ENCODE results near the gene RPL38. TPM values are rescaled to one million over a fixed set of nuclear protein-coding genes. Genes with fewer than 3 reads are reported as not detected.

The RPL38 gene
- polyA plus RNA-seq, 3 donors: 848 to 2,297 (median 1,605) TPM

DNA sequence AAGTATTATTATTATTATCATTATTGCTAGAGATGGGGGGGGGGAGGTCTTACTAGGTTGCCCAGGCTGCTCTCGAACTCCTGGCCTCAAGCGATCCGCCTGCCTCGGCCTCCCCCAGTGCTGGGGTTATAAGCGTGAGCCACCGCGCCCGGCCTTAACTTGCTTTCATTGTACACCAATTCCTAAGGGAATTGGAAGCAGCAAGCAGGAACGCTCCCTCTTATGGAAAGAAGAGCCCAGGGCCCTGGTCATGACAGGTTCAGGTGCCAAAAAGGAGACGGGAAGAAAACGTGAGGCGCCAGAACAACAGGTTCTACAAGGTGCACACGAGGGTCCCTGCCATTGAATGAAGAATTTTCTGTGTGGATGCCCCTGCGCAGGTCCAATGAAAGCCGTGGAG lies 540 bp upstream of the RPL38 start:
- 24 to 31% (median 26%) methylated on average over 15 of the region's 15 CpGs for WGBS, 3 donors

GRCh38 chr17:74204474-74204873 lies 996 bp downstream of the RPL38 start:
- peak overlapping the region; percentile 69 for H3K27ac ChIP-seq (ENCODE audit: low read depth, low read length)
- 41 to 56% (median 51%) methylated on average over 14 of the region's 14 CpGs for WGBS, 3 donors

More for the DNA sequence above, 540 bp upstream of the RPL38 start:
- H3K27ac ChIP-seq (ENCODE audit: low read depth, low read length): no peak overlapping the region

GRCh38 chr17:74205274-74205673 lies 1.8 kb downstream of the RPL38 start:
- no peak overlapping the region for H3K27ac ChIP-seq (ENCODE audit: low read depth, low read length)
- WGBS, 3 donors: 83 to 87% (median 84%) methylated on average over 3 of the region's 3 CpGs

DNA sequence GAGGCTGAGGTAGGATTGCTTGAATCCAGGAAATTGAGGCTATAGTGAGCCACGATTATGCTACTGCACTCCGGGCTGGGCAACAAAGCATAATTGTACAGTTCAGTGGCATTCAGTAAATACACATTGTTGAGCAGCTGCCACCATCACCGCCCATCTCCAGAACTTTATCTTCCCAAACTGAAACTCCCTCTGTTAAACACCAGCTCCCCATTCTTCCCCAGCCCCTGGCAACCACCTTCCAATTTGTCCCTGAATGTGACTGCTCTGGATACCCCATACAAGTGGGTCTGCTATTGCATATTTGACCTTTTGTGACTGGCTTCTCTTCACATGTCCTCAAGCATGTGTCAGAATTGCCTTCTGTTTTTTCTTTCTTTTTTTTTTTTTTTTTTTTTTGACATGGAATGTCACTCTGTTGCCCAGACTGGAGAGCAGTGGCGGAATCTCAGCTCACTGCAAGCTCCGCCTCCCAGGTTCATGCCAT lies 2.9 kb downstream of the RPL38 start:
- no peak overlapping the region for H3K27ac ChIP-seq (ENCODE audit: low read depth, low read length)
- WGBS, 3 donors: 64 to 78% (median 75%) methylated on average over 5 of the region's 5 CpGs

DNA sequence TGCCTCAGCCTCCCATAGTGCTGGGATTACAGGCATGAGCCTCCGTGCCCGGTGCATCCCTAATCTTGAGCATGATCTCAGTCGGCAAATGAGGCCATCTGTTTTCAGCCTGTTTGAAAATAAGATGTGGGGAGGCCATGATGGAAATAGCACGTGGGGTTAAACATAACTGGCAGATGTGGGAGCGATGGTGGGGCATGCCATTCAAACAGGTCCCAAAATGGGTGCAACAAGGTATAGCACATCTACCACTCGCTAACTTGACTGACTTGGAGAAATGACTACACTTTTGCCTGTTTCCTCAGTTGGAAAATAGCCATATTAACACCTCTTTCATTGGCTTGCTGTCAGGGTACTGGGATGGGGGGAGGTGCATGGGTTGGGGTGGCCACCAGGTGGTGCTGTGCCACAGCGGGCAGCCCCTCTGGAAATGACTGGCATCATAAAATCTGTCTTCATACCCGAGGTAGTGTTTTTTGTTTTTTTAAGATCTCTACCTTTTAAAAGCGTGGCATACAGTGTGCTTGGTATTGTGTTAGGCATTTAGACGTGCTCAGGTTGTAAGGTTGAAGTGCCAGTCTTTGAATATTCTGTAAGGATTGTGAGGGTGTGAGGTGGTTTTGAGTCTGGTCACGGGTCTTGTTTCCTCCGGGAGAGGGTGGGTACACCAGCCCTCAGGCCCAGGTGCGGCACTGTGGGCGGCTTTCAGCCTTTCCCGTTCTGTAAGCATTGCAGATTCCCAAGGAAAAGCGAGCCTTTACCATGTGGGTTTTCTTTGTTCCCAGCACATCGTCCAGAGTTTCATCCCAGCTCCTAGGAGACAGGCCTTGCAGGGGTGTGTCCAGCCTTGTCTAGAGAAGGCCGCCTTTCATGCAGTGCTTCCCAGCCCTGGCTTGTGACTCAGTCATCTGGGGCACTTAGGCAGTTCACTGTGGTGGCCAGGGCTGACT lies 7.0 kb downstream of the RPL38 start:
- H3K27ac ChIP-seq (ENCODE audit: low read depth, low read length): no peak overlapping the region
- WGBS, 3 donors: 48 to 54% (median 50%) methylated on average over 18 of the region's 18 CpGs

DNA sequence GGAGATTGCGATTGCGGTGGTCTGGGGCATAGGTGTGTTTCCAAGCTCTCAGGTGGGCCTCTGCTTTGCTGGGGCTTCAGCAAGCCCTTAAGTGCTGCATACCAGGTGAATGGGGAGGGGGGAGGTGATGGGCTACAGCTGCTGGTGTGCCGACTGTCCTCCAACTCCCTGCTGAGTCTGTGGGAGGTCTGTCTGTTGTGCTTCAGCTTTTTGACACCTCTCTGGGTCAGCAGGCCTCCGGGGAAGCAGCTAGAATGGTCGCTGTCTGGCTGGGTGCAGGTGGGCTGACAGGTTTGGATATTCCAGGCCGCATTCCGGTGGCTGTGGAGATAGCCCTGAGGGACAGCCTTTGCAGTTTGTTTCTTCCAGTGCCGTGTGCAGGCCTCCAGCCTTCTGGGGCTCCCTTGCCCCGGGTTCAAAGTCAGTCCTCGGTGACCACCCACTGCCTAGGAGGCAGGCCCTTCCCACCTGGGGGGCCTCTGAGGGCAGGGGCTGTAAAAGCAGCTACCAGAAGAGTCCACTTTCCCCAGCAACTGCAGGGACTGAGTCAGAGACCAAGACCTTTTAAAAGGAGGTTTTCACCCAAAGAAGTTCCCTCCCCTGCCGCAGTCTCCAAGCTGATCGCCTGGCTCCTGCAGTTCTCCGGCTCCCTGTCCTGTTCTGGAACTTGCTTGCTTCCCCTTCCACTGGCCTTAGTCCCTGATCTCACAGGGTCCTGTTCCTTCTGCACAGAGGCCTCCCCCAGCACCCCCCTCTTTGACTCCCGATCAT lies 7.8 kb downstream of the RPL38 start:
- WGBS, 3 donors: 71 to 77% (median 75%) methylated on average over 14 of the region's 14 CpGs
- H3K27ac ChIP-seq (ENCODE audit: low read depth, low read length): no peak overlapping the region

- no peak overlapping the region for H3K27ac ChIP-seq (ENCODE audit: low read depth, low read length)
- WGBS, 3 donors: 47 to 60% (median 54%) methylated on average over 8 of the region's 8 CpGs
Measured at GRCh38 chr17:74211912-74212208, 8.4 kb downstream of the RPL38 start.

DNA sequence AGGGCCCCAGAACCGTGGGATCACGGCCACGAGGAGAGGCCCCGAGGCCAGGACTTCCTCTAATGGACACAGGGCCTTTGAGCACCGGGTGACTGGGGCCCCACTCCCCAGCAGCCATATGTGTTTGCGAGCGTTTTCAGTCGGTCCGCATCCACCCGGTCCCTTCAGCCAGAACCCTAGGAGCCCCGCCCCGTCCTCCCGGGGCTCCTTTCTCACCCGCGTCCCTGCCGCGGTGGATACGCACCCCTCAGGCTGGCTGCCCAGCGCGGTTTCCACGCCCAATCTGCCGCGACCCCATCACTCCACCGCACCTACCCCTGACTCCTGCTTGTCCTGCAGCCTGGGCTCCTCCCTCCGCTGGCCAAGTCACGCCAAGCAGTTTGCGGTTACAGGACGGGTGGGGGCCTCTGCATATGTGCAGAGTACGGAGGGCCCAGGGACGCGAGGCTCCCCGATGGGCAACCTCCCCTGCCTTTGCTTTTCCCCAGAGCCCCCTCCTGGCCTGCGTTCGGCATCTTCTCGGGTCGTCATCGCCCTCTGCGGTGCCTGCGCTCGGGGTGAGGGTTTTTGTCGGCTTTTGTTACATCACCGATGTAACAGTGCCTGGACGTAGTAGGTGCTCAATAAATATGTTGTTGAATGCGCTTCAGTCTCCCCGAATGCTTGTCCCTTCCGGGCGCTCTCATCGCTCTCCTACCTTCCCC lies 8.9 kb downstream of the RPL38 start:
- peak overlapping the region; percentile 35 for H3K27ac ChIP-seq (ENCODE audit: low read depth, low read length)
- WGBS, 3 donors: 2 to 5% (median 3%) methylated on average over 46 to 48 of the region's 48 CpGs

- H3K27ac ChIP-seq (ENCODE audit: low read depth, low read length): peak within 1 kb of the TSS; percentile 35
- 0 to 1% (median 1%) methylated on average over 55 to 62 of the region's 62 CpGs for WGBS, 3 donors
Measured at GRCh38 chr17:74212913-74213791, 9.7 kb downstream of the RPL38 start, which contains the start of gene TTYH2. Gene TTYH2 (plus strand): TSS chr17:74213571. CDS start chr17:74213588, 17 bp downstream.

GRCh38 chr17:74213861-74214391 lies 10.4 kb downstream of the RPL38 start:
- WGBS, 3 donors: 5 to 12% (median 6%) methylated on average over 30 to 33 of the region's 33 CpGs
- H3K27ac ChIP-seq (ENCODE audit: low read depth, low read length): no peak overlapping the region

GRCh38 chr17:74214484-74215341 lies 11.2 kb downstream of the RPL38 start:
- WGBS, 3 donors: 65 to 73% (median 67%) methylated on average over 16 of the region's 16 CpGs
- no peak overlapping the region for H3K27ac ChIP-seq (ENCODE audit: low read depth, low read length)

DNA sequence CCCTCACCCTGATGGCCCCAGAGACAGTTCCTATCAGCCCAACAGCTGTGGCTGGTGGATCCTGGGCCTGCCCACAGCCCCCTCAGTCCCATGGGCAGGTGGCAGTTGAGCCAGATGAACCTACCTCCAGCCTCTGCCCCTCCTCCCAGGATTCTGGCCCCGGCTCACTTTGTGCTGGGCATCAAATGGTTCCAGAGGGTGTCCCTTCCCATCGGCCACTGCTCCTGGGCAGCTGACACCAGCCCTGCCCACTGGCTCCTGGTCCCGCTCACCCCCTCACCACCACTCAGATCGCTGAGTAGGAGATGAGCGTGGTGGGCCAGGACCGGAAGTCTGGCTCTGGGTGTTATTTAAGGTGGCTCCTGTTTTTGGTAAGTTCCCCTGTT lies 11.9 kb downstream of the RPL38 start:
- H3K27ac ChIP-seq (ENCODE audit: low read depth, low read length): no peak overlapping the region

GRCh38 chr17:74216505-74216904 lies 13.0 kb downstream of the RPL38 start:
- WGBS, 3 donors: 73 to 81% (median 75%) methylated on average over 5 of the region's 5 CpGs
- H3K27ac ChIP-seq (ENCODE audit: low read depth, low read length): no peak overlapping the region

More for the DNA sequence above, 11.9 kb downstream of the RPL38 start:
- WGBS, 3 donors: 68 to 84% (median 74%) methylated on average over 6 of the region's 6 CpGs

GRCh38 chr17:74217037-74217730 lies 13.7 kb downstream of the RPL38 start:
- WGBS, 3 donors: 63 to 74% (median 67%) methylated on average over 13 of the region's 13 CpGs
- H3K27ac ChIP-seq (ENCODE audit: low read depth, low read length): no peak overlapping the region

DNA sequence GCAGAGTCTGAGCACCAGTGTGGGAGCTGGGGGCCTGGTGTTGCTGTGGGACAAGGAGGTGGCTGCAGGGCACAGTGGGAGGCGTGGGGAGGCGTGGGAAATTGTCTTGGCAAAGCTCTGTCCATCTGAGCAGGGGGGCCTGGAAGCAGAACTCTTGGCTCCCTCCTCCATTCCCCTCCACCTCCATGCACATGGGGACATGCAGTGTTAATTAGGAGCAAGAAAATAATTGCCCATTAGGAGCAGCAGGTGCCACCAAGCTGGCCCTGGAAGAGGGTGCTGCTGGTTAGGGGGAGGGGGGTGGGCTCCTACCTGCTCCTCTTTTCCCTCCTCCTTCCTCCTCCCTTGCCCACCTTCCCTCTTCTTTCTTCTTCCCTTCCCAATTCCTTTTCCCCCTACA lies 14.4 kb downstream of the RPL38 start:
- 96 to 97% (median 96%) methylated on average over 2 of the region's 2 CpGs for WGBS, 3 donors
- no peak overlapping the region for H3K27ac ChIP-seq (ENCODE audit: low read depth, low read length)

DNA sequence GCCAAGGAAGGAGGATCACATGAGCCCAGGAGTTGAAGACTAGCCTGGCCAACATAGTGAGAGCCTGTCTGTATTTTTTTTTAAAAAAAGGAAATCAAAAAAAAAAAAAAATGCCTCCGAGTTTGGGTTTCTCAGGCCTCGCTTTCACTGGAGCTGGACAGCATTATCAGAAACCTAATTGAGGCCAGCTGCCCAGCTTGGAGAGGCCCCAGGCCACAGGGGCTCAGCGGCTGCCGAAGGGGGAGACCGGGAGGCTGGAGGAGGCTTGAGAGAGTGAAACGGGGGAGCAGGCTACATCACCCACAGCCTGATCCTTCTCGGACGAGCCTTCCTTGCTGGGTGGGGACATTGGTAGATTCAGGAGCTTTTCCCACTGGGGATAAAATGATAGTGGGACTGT lies 15.0 kb downstream of the RPL38 start:
- WGBS, 3 donors: 73 to 83% (median 73%) methylated on average over 8 of the region's 8 CpGs
- no peak overlapping the region for H3K27ac ChIP-seq (ENCODE audit: low read depth, low read length)
